ENCODE results near the gene TADA2A.
"Not testable (repeated sequence)": the region's sequence is repeated elsewhere in the genome, so short reads cannot be mapped to it uniquely, and the experiment has no call there.

The TADA2A gene

DNA sequence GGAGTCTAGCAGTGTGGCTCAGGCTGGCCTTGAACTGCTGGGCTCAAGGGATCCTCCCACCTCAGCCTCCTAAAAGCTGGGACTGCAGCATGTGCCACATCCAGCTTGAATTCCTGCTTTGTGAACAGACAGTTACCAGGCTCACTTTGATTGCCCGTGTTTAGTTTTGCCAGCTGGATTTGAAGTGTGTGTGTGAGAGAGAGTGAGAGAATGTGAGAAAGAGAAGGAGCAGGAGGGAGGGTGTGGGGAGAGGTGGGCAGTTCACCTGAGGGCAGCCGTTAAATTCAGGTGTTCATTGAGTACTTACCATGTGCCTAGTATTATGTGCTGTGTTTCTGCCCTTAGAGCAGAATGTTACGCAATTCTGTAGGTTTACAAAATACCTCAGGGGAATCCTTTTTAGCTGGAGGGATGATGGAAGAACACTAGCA is 87.7 kb downstream of the TADA2A start:
- peak; percentile 35 for DNase-seq

DNA sequence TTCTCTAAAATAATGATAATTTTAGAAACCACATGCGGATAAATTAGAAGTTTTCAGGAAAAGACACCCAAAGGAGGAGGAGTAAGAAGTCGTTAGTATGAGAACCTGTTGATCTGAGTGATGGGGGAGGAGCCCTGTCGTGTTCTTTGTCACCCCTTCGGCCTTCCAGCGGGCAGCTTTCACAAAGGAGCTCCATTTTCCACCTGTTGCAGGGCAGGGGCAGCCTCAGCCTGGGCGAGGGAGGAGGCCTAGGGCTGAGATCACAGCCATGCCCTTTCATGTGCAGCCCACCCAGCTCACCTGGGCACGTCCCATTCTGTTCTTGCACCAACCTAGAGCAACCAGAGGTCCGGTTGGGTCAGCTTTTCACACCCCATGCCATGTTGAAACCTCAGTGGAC is 88.3 kb downstream of the TADA2A start:
- DNase-seq, result peak; percentile 18

DNA sequence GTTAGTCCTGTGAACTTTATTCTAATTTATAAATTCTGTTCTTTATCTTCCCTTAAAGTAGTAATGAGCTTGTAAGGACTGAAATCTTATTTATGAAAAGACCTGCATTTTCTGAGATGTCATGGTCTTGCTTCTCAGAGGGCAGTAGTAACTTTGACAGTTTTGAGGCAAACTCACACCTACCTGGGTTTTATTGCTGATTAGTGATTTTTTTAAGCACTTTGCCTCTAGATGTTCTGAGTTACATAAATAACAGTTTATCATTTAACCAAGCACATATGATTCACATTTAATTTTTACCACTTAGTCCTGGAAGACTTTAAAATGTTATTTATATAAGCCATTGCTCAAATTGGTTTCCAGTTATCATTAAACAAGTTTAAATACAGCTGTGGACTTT is 93.7 kb downstream of the TADA2A start:
- no peak for DNase-seq

DNA sequence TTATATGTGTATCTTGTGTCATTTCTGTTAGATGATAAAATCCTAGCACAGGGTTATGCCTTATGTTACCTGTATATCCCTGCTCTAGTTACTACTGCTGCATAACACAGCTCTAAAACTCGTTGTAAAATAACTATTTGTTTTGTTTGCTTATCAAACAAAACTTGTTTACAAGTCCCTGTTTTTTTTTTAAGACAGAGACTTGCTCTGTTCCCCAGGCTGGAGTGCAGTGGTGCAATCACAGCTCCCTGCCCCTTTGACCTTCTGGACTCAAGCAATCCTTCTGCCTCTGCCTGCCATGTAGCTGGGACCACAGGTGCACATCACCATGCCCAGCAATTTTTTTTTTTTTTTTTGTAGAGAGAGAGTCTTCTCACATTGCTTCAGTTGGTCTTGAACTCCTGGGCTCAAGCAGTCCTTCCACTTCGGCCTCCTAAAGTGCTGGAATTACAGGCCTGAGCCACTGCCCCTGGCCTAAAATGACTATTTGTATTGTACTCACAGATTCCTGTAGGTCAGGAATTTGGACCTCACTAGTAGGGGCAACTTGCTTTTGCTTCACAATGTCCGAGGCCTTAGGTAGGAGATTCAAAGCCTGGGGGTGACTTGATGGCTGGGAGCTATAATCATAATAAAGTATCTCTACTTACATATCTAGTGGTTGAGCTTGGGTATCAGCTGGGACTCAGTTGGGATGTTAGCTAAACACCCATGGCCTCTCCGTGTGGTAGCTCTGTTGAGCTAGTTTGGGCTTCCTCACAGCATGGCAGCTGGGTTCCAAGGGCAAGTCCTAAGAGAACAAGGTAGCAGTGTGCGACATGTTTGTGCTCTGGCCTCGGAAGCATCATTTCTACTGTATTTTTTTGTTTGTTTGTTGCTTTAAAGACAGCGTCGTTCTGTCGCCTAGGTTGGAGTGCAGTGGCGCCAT is 95.6 kb downstream of the TADA2A start:
- no peak for DNase-seq

DNA sequence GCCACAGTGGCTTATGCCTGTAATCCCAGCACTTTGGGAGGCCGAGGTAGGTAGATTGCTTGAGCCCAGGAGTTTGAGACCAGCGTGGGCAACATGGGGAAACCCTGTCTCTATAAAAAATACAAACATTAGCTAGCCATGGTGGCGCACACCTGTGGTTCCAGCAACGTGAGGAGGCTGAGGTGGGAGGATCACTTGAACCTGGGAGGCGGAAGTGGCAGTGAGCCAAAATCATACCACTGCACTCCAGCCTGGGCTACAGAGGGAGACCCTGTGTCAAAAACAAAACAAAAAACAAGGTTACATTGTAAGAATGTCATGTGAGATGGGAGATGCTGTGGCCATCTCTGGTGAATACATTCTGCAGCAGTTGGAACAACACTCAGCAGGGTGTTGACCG is 96.5 kb downstream of the TADA2A start:
- DNase-seq, result no peak

DNA sequence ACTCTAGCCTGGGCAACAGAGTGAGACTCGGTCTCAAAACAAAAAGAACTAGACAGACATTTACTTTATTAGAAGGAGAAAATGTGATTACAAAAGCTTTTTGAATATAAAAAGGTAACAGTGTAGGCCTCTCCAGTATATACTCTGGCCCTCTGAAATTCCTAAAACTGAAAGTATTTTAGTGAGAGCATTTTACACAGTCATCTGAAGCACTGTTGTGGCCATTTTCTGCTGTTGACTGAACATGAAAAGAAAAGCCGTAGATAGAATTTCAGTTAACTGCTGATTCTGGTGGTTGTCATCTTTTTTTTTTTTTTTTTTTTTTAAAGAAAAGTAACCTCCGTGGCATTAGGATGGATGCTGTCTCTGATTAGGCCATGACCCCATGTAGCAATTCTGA is 98.6 kb downstream of the TADA2A start:
- no peak for DNase-seq

DNA sequence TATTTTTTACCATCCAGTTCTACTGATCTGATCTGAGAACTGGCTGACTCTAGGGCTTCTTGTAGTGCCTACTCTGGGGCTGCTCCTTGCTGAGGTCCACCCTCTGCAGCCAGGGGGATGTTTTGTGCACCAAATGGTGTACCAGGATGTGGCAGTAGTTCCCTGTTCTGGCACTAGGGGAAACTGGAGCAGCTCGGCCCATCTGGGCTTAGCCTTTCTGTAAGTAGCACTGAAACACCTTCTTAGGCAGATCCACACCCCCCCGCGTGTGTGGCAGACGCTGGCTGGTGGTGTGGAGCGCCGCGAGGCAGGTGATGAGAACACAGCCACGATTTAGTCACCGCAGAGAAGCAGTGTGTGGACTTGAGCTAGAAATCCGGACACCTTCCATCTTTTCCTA is 100.0 kb downstream of the TADA2A start:
- DNase-seq, result peak; percentile 68

DNA sequence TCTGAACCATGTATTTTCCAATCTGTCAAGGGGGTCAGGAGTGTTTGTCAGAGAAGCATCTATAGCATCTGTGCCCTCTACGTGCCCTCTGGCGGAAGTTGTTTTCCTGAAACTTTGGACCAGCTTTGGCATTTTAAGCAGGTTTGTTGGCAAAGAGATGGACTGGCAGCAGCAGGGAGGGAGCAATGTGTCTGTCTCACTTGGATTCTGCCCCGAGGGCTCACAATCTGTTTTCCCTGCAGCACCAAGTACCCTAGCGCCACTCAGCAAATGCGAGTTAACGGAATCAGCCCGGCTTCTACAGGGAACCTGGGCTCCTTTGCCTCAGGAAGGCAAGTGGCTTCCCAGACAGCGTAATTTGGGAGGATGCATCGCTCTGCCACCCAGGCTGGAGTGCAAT is 100.4 kb downstream of the TADA2A start:
- peak; percentile 61 for DNase-seq

DNA sequence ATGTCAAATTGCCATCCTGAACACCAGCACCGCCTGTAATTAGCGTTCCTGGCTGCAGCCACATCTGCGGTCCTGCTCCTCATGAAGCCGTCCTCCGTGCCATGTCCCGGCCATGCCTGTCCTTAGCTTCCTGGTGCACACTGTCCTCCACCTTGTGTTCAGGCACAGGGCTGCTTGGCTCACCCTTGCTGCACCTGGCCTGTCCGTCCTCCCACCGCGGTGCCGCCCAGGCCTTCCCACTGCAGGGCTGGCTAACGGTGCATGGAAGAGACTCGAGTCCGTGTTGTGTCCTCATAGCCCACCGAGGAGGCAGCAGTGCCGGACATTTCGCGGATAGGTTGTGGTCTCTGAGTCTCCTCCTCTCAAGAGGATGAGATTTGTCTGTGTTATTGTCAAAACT is 103.4 kb downstream of the TADA2A start:
- DNase-seq, result no peak

DNA sequence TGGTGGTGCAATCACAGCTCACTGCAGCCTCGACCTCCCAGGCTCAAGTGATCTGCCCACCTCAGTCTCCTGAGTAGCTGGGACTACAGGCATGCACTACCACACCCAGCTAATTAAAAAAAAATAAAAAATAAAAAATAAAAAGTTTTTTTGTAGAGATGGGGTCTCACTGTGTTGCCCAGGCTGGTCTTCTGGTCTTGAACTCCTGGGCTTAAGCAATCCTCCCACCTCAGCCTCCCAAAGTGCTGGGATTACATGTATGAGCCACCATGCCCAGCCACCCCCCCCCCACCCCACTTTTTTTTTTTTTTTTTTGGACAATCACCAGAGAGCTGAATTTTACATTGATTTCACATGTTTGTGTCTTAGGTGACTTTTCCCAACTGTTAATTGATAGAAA is 105.0 kb downstream of the TADA2A start:
- not testable (repeated sequence) for DNase-seq

DNA sequence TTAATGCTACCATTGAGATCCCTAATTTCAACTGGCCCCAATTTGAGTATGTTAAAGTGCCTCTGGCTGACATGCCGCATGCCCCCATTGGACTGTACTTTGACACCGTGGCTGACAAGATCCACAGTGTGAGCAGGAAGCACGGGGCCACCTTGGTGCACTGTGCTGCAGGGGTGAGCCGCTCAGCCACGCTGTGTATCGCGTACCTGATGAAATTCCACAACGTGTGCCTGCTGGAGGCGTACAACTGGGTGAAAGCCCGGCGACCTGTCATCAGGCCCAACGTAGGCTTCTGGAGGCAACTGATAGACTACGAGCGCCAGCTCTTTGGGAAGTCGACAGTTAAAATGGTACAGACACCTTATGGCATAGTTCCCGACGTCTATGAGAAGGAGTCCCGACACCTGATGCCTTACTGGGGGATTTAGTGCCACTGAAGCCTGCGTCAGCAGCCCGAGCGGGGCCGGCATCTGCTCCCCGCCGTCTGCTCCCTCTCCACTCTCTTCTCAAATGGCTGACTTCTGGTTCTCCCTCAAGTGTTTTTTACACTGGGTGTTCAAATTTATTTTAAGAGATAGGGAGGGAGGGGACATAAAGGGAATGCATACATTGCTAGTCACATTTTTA is 105.9 kb downstream of the TADA2A start:
- DNase-seq, result peak; percentile 52

DNA sequence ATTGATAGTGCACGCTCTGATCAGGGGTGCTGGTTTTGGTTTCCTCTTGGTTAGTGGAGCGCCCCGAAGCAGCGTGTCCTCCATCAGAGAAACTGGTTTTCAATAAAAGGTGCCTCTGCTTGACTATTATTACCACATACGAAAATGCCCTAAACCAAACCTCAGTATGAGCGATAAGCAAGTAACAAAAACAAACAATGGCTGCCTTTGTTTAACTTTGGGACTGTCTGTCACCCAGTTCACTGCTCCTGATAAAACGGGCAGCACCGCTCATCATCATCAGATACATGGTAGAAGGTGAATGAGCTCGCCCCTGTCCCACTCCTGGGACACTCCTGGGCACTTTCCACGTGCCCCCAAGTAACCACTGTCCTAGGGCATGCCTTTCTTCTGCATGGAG is 107.0 kb downstream of the TADA2A start:
- DNase-seq, result no peak

DNA sequence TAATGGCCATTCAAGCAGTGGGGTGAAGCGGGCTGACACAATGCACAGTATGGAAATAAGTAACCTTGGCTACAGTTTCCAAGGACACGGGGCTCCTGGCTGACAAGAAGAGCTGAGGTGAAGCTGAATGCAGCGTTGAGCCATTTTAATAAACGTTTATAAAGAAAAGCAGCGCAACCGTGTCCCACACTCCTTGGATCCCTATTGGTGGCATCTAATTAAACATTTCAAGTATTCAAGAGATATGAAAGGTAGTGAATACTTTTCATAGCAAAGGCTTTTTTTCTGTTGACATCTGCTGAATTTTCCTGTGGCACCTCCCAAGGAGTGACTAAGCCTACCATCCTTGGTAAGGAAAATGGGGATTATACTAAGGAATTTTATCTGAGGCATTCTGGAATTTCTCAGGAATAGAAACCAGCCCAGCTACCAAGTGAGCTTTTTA is 109.5 kb downstream of the TADA2A start:
- DNase-seq, result peak; percentile 26

DNA sequence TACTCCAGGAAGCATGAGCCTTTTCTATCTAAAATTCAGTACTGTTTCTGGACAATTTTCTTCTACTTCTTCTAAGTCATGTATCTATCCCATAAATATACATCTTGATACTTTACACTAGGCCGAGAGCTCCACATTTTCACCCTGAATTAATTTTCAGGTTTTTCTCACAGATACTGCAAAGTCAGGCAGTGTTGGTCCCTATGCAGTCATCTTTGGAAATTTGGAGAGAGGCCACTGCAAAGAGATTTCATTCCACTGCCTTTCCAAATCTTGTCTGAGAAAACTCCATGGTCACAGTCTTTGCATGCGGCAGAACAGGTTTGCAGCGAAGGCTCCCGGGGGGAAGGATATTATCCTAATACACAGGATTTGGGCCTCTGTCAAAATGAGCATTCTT is 111.2 kb downstream of the TADA2A start:
- no peak for DNase-seq

DNA sequence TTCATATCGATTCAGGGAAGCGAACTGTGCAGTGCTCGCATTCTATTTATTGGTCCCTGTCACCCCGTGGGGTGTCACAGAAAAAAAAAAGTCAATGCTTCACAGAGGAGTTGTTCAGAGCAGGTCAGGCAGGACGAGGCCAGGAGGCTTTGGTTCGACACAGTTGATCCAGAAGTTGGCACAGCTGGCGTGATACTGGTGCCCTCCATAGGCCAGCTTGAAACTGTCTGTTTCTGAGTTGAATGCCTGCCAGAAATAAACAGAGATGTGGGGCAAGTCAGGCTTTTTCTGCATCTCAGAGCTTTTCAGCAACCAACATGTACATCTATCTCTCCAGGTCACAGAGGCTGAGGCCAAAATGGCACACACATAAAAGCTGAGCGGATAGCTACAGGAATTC is 112.1 kb downstream of the TADA2A start:
- no peak for DNase-seq

DNA sequence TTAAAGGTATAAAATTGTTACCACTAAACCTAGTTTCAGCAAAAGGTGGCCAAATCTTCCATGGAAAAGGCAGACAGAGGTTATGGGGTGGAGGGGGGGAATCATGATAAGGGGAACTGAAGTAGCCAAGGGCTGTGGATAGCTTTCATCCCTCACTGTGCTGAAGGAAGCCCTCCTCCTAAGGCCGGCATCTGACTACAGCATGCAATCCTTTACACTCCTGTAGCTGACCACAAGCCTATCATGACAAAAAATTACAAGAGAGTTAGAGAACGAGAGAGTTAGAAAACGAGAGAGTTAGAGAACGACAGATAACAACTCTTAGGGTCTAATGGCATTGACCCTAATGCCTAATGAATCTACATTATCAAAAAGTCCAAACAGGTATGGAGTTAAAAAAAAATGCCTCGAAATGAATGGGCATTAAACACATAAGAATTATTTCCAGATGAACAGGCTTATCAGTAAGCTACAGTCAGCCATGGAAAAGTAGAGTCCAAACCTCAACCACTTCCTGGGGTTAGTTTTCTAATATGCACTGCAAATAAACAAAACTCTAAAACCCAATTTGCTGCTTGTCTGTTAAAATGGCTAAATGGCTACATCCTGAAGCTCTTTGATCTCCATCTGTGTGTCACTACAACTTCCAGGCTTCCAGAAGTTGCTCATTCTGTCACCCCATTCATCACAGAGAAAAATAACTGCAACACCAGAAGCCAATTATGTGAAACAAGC is 112.7 kb downstream of the TADA2A start:
- no peak for DNase-seq

DNA sequence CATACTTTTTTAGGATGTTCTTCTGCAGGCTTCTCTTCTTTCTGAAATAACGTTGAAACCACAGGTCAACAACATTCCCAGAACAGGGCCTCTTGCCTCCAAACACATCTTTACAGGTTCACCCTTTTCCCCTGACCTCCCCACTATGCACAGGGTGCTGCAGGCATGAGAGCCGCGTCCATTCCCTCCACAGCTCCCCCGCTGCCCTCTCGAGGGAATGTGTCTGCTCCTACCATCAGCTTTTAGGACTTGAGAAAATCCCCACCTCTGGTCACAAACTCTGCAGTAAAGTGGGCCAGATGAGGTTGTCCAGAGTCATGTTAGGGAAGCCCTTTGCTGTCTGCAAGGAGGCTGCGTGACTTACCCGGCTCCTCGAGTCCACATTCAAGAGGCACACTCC is 113.5 kb downstream of the TADA2A start:
- DNase-seq, result no peak

DNA sequence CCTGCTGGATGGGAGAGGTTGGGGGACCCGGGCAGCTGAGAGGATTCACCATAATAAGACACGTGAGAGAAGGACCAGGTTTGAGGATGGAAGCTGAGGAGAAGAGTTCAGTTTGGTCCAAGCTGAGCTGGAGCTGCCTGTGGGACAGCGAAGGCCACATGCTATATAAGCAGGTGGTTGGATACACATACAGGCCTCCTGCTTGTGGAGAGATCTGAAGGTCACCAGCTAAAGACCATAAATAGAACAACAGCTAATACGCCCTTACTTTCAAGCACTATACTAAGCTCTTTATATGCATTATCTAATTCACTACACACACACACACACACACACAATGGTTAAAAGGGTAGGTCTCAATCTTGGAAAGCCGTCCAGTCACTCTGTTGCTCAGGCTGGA is 115.1 kb downstream of the TADA2A start:
- DNase-seq, result no peak

DNA sequence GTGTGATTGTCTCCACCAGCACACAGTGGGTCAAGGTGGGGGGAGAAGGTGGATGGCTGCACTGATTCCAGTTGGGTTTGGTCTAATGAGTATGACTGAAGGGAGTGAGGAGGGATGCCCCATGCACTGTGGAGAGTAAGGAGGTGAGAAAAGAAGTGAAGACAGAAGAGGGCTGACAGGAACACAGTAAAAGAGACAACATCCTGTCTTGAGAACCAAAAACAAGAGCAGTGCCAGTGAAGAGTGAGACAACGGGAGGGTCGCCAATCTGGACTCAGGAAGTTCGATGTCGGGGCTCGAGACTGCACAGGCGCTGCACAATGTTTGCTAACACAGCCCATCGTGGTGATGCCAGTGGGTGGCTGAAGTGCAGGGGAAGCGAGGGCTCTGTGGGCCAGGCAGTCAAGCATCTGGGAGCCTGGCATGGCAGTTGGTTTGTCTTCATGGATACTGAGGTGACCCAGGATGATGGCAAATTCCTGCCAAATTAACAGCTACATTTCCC is 117.1 kb downstream of the TADA2A start:
- DNase-seq, result no peak

DNA sequence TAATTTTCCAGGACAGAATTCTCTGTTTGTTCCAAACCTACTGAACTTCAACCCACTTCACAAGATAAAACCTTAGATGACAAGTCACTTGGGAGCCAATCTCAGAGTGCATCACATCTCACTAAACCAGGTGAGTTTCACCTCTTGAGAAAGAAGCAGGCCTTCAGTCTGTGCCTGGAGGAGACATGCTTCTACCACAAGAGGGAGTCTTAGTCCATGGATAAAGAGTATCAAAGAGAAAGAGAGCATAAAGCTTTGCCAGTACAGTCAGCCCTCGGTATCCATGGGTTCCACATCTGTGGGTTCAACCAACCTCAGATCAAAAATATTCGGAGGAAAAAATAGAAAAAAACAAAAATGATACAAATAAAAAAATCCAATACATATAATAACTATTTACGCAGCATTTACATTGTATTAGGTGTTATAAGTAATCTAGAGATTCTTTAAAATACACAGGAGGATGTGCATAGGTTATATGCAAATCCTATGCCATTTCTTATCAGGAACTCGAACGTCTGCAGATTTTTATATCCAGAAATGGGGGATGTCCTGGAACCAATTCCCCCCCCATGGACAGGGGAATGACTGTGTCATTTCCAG is 120.7 kb downstream of the TADA2A start:
- DNase-seq, result peak; percentile 70

All from NCI-H69 (cell line).